Neural cell (in vitro differentiated cells): ENCODE data around the gene FRG2. TPM values are rescaled to one million over a fixed set of nuclear protein-coding genes. Genes with fewer than 3 reads are reported as not detected.
"Not testable (repeated sequence)": the region's sequence is repeated elsewhere in the genome, so short reads cannot be mapped to it uniquely, and the experiment has no call there.

Experiments used
- H2AFZ ChIP-seq: fragments of 200-600, 300-800 bp; sonication (generic), shearing (Covaris generic); 2 replicates; pipeline ENCODE4 v1.6.0; 2014; ENCODE audit warnings: low read depth, mild to moderate bottlenecking, antibody characterized with exemption, low read length, moderate library complexity
- H3F3A ChIP-seq: fragments of 200-600 bp; shearing (Covaris generic); 2 replicates; pipeline ENCODE4 v1.6.1; 2016; ENCODE audit warnings: mild to moderate bottlenecking, moderate library complexity, mixed read lengths, antibody characterized with exemption, low read length; ENCODE audit not compliant: insufficient read depth, poor library complexity, severe bottlenecking
- H3K27ac ChIP-seq: fragments of 200-600, 300-800 bp; sonication (generic), shearing (Covaris generic); 2 replicates; pipeline ENCODE4 v1.5.1; 2014; ENCODE audit warnings: mild to moderate bottlenecking, low read length, moderate library complexity
- H3K27me3 ChIP-seq: fragments of 300-800, 200-600 bp; sonication (generic), shearing (Covaris generic); 2 replicates; pipeline ENCODE4 v1.6.0; 2014; ENCODE audit warnings: mild to moderate bottlenecking, low read depth, low read length, moderate library complexity; ENCODE audit not compliant: insufficient read depth
- H3K36me3 ChIP-seq: fragments of 300-800, 200-600 bp; sonication (generic), shearing (Covaris generic); 2 replicates; pipeline ENCODE4 v1.5.1; 2014; ENCODE audit warnings: mild to moderate bottlenecking, antibody characterized with exemption, low read length, moderate library complexity; ENCODE audit not compliant: insufficient read depth
- H3K4me2 ChIP-seq: fragments of 300-800, 200-600 bp; sonication (generic), shearing (Covaris generic); 2 replicates; pipeline ENCODE4 v1.6.0; 2014; ENCODE audit warnings: mild to moderate bottlenecking, low read length
- H3K4me3 ChIP-seq: fragments of 300-800, 200-600 bp; sonication (generic), shearing (Covaris generic); 2 replicates; pipeline ENCODE4 v1.5.1; 2014; ENCODE audit warnings: mild to moderate bottlenecking, low read length, moderate library complexity
- H3K79me2 ChIP-seq: fragments of 200-600 bp; shearing (Covaris generic); replicated peaks from 2 replicates; pipeline ENCODE4 v1.6.0; 2014; ENCODE audit warnings: mild to moderate bottlenecking, low read length, moderate library complexity; ENCODE audit not compliant: insufficient read depth
- H3K9ac ChIP-seq: fragments of 300-800, 200-600 bp; sonication (generic), shearing (Covaris generic); 2 replicates; pipeline ENCODE4 v1.6.1; 2016; ENCODE audit warnings: mild to moderate bottlenecking, low read length, mixed read lengths
- H3K9me2 ChIP-seq: fragments of 200-600 bp; shearing (Covaris generic); 2 replicates; pipeline ENCODE4 v1.6.1; 2016; ENCODE audit warnings: mild to moderate bottlenecking, low read length, mixed read lengths; ENCODE audit not compliant: insufficient read depth
- H3K9me3 ChIP-seq: fragments of 200-600, 300-800 bp; sonication (generic), shearing (Covaris generic); 2 replicates; pipeline ENCODE4 v1.6.1; 2016; ENCODE audit warnings: mild to moderate bottlenecking, mixed run types, low read length, moderate library complexity, mixed read lengths
- H4K20me1 ChIP-seq: fragments of 200-600 bp; shearing (Covaris generic); 2 replicates; pipeline ENCODE4 v1.6.1; 2016; ENCODE audit warnings: mild to moderate bottlenecking, mixed run types; ENCODE audit not compliant: insufficient read depth
- polyA minus RNA-seq: library from RNA; depleted of rRNA, polyadenylated mRNA; stranded (reverse); fragments of >200 nt; gene quantifications from 2 replicates; pipeline ENCODE4 v1.2.3, GENCODE V29; 2014
- polyA plus RNA-seq: library from polyadenylated mRNA; depleted of rRNA; stranded (reverse); fragments of >200 nt; gene quantifications from 2 replicates; pipeline ENCODE4 v1.2.3, GENCODE V29; 2014

Gene FRG2
- polyA plus RNA-seq (not detected in 2 replicates), polyA minus RNA-seq (not detected in 2 replicates)

DNA sequence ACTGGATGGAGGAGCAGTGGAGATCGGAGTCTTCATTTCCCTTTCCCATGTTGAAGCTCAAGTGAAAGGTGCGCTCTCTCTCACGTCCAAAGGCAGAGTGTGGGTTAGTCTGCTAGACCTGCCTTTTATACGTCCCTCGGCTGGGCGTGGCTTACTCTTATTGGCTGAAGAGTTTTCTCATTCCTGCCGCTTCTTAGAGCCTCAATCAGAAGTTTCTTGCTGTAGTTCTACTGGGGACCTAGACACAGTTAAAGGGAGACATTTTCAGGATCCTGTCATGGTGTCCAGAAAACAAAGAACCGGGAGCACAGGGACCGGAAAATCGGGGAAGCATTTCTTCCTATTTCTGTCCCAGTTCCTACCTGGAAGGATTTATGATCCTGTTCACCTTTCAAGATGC is at the start of gene FRG2:
Gene FRG2, minus strand, starts transcription at position 101 of the 400 bp plus-strand sequence. Its CDS starts 52 bp downstream, at position 49.
- H3K9ac ChIP-seq, H4K20me1 ChIP-seq, H3K9me3 ChIP-seq, H3K79me2 ChIP-seq, H3K27me3 ChIP-seq, H3K4me3 ChIP-seq, H3K36me3 ChIP-seq, H2AFZ ChIP-seq, H3K4me2 ChIP-seq, H3F3A ChIP-seq, H3K9me2 ChIP-seq, H3K27ac ChIP-seq: not testable (repeated sequence)

DNA sequence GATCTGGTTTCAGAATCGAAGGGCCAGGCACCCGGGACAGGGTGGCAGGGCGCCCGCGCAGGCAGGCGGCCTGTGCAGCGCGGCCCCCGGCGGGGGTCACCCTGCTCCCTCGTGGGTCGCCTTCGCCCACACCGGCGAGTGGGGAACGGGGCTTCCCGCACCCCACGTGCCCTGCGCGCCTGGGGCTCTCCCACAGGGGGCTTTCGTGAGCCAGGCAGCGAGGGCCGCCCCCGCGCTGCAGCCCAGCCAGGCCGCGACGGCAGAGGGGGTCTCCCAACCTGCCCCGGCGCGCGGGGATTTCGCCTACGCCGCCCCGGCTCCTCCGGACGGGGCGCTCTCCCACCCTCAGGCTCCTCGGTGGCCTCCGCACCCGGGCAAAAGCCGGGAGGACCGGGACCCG is 41.3 kb upstream of the FRG2 start:
- H3K4me3 ChIP-seq, H3K27ac ChIP-seq, H3K9me3 ChIP-seq, H2AFZ ChIP-seq, H4K20me1 ChIP-seq, H3F3A ChIP-seq, H3K4me2 ChIP-seq, H3K27me3 ChIP-seq, H3K9ac ChIP-seq, H3K79me2 ChIP-seq, H3K9me2 ChIP-seq, H3K36me3 ChIP-seq: not testable (repeated sequence)

DNA sequence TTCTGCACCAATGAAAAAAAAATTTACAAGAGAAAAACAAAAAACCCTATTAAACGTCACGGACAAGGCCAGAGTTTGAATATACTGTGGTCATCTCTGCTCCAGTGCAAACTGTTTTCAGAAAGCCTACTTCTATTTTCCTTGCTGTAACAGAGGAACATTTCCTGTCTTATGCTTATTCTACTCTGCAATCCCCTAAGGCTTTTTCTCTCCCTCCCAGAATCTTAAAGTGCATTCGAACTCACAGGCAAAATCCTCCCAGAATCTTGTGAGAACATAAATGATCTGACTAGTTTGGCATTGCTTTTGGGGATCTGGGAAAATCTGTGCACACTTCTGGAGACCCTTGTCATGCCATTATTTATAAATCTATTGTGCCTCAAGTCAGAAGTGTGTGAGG is 37.7 kb upstream of the FRG2 start:
- not testable (repeated sequence) for H2AFZ ChIP-seq

DNA sequence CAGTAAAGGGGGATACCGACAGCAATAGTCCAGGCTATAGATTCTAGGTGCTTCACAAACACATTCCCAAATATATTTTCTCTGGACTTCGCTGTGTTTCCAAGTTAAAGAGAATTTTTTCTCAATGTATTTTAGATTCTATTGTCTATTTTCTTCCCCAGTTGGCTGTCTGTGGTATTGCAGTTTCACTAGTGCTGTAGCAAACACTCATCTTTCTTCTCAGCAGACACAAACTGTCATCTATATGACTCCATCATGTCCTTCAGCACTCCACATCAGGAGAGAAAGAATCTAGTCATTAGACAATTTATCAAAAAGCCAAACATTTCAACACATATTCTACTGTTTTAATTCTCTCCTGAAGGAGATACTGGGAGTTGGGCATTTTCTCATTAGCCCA is 37.3 kb upstream of the FRG2 start, which contains the start of gene DBET:
Gene DBET, plus strand, starts transcription at position 161 of the 400 bp plus-strand sequence.
- not testable (repeated sequence) for H3K9me3 ChIP-seq, H3K4me2 ChIP-seq, H3K36me3 ChIP-seq, H3K27me3 ChIP-seq, H3K27ac ChIP-seq, H3K79me2 ChIP-seq, H3F3A ChIP-seq, H2AFZ ChIP-seq, H3K9me2 ChIP-seq, H3K9ac ChIP-seq, H3K4me3 ChIP-seq, H4K20me1 ChIP-seq

More for the DNA sequence above, 37.7 kb upstream of the FRG2 start:
- H3K9me2 ChIP-seq, H3K4me2 ChIP-seq, H3K79me2 ChIP-seq, H3K4me3 ChIP-seq, H3K9me3 ChIP-seq, H3K9ac ChIP-seq, H3F3A ChIP-seq, H3K36me3 ChIP-seq, H3K27me3 ChIP-seq, H3K27ac ChIP-seq, H4K20me1 ChIP-seq: not testable (repeated sequence)

DNA sequence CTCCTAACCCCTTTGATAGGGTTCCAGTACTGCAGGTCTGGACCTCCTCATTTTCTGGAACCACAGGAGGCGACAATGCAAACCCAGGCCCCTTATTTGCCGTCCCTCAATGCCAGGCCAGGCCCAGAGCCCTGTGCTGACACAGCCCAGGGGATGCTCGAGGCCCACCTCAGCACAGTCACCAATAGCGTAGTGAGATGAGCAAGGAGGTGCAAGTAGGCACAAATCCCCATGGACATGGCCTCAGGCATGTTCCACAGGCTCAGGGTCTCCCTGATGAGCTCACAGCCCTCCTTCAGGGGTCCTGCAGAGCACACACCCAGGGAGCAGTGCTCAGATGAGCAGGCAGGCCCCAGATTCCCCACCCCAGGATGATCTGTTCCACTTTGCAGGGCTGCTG is 31.9 kb upstream of the FRG2 start:
- not testable (repeated sequence) for H3K9ac ChIP-seq, H3K36me3 ChIP-seq, H3K4me2 ChIP-seq, H3K27me3 ChIP-seq, H3F3A ChIP-seq, H3K27ac ChIP-seq, H3K4me3 ChIP-seq, H3K79me2 ChIP-seq, H3K9me2 ChIP-seq, H3K9me3 ChIP-seq, H2AFZ ChIP-seq, H4K20me1 ChIP-seq

DNA sequence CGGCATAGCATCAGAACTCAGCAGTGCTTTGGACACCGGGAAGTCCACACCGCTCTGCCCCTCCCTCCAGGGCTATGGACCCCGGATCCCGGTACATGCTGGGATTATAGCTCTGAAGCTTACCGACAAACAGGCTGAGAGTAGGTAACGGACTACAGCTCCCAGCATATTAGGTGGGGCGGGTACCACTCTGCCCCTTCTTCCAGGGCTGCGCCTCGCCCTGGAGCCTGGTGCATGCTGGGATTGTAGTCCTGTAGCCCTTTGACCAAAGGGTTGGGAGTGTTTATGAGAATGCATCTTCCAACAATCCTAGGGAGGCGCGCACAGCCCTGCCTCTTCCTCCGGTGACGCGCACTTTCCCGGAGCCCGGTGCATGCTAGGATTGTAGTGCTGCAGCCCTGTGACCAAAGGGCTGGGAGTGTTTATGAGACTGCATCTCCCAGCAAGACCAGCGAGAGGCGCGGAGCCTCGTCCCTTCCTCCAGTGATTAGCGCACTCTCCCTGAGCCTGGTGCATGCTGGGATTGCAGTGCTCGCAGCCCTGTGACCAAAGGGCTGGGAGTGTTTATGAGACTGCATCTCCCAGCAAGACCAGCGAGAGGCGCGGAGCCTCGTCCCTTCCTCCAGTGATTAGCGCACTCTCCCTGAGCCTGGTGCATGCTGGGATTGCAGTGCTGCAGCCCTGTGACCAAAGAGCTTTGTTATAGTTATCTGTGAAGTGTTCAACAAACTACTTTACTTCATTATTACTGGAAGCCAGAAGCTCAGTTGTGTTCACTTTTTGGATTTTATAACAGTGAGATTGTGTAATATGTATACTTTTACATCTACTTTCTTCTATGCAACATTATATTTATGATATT is 22.6 kb upstream of the FRG2 start:
- not testable (repeated sequence) for H3K4me2 ChIP-seq, H2AFZ ChIP-seq, H3F3A ChIP-seq, H3K79me2 ChIP-seq, H3K36me3 ChIP-seq, H3K9me2 ChIP-seq, H4K20me1 ChIP-seq, H3K9ac ChIP-seq, H3K27me3 ChIP-seq, H3K4me3 ChIP-seq, H3K9me3 ChIP-seq, H3K27ac ChIP-seq

DNA sequence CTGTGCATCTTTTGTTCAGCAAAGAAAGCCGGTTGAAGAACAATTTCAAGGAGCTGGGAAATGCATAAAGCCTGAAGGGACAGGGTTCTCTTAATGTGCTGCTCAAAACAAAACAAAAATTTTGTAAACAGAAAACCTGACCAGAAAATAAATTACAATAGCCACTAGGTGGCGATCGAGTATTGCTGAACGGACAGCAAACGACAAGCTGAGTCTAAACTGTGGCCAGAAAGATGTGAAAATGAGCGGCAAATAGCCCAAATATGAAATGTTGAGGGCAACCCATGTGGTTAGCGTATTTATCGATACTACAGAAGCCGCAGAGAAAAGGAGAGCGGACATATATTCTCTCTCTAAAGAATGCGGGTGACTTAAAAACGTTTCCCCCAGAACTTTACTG is 20.6 kb upstream of the FRG2 start:
- H3F3A ChIP-seq, H4K20me1 ChIP-seq, H3K36me3 ChIP-seq, H3K79me2 ChIP-seq, H3K9me3 ChIP-seq, H3K27ac ChIP-seq, H3K9me2 ChIP-seq, H2AFZ ChIP-seq, H3K4me3 ChIP-seq, H3K27me3 ChIP-seq, H3K4me2 ChIP-seq, H3K9ac ChIP-seq: not testable (repeated sequence)

DNA sequence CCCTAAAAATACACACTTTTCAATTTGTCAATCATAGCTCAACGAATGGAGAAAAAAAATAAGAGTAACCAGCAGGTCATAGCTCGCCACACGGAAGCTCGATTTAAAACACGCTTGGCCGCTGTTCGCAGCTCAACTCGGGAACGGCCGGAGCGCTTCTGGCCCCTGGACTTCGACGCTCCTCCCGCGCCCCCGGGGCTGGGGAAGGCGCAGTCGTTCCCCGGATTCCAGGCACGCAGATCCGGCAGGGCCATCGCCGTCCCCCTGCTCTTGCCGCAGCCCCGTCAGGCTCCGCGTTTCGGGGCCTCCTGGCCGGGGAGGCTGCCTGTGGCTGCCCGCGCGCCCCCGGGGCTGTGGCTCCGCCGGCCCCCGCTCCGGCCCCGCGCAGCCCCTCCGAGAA is 13.8 kb upstream of the FRG2 start:
- H2AFZ ChIP-seq, H3K36me3 ChIP-seq, H3K4me3 ChIP-seq, H4K20me1 ChIP-seq, H3K9me3 ChIP-seq, H3K9me2 ChIP-seq, H3K9ac ChIP-seq, H3K4me2 ChIP-seq, H3K27me3 ChIP-seq, H3K27ac ChIP-seq, H3K79me2 ChIP-seq, H3F3A ChIP-seq: not testable (repeated sequence)
